Measurements from ENCODE around the gene RGS1. TPM values are rescaled to one million over a fixed set of nuclear protein-coding genes. Genes with fewer than 3 reads are reported as not detected.
"Not testable (repeated sequence)": the region's sequence is repeated elsewhere in the genome, so short reads cannot be mapped to it uniquely, and the experiment has no call there.

The RGS1 gene
- total RNA-seq, 2 donors from 2014 or later: not detected

- Histone ChIP-seq H3K9ac (ENCODE audit: extremely low read depth, low read length, poor library complexity, severe bottlenecking) (no peak overlapping the region), H3K27me3 (ENCODE audit: control insufficient read depth, insufficient read depth, low read length, poor library complexity, severe bottlenecking) (no peaks in the 10 kb centered on the region), H3K4me3 (ENCODE audit: low read length) (no peak overlapping the region), H3K36me3 (ENCODE audit: control insufficient read depth, insufficient read depth, low read length) (no peaks in the 10 kb centered on the region), H3K4me1 (ENCODE audit: control insufficient read depth, insufficient read depth, low read length) (no peaks in the 10 kb centered on the region), H3K27ac (ENCODE audit: low read depth, low read length) (no peak overlapping the region), H3K9me3 (ENCODE audit: control insufficient read depth, low read length) (no peaks in the 10 kb centered on the region)
- H3K9me3 Mint-ChIP-seq: peaks cover 8% of the 10 kb centered on the region
- no peaks in the 10 kb centered on the region for H3K36me3 Mint-ChIP-seq (ENCODE audit: low read depth)
- H3K4me1 Mint-ChIP-seq: peaks cover 9% of the 10 kb centered on the region
- TF ChIP-seq CTCF (conservative IDR thresholded peaks at IDR 0.05): no peak
- H3K27me3 Mint-ChIP-seq (ENCODE audit: insufficient read depth): no peaks in the 10 kb centered on the region
- no peak for DNase-seq
- H3K4me3 Mint-ChIP-seq: no peak overlapping the region
- no peak overlapping the region for H3K27ac Mint-ChIP-seq
- 83 to 85% methylated on average over 2 to 3 of the region's 3 CpGs for WGBS, 2 experiments (ENCODE audit: insufficient coverage in 1 of 2, insufficient read length in 1 of 2)
Measured at GRCh38 chr1:192529031-192529755, 46.4 kb upstream of the RGS1 start.

DNA sequence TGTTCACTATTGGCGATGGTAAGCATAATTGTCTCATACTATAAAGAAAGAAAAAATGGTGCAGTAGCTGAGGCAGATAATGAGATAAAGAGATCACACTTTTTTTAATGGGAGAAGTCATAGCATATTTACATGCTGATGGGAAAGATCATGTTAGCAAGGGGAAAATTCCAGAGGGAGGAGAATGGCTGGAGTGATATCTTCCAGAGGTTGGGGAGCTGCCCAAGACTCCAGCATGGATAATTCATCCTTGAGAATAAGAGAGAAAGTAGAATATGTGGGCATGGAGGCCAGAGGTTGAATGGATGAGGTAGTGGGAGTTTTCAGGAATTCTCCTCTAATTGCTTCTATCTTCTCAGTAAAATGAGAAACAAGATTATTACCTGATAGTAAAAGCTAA, 45.8 kb upstream of the RGS1 start:
- no peak overlapping the region for H3K27ac Mint-ChIP-seq
- Histone ChIP-seq H3K9me3 (ENCODE audit: control insufficient read depth, low read length) (no peaks in the 10 kb centered on the region), H3K4me1 (ENCODE audit: control insufficient read depth, insufficient read depth, low read length) (no peaks in the 10 kb centered on the region), H3K9ac (ENCODE audit: extremely low read depth, low read length, poor library complexity, severe bottlenecking) (no peak overlapping the region), H3K4me3 (ENCODE audit: low read length) (no peak overlapping the region), H3K27me3 (ENCODE audit: control insufficient read depth, insufficient read depth, low read length, poor library complexity, severe bottlenecking) (no peaks in the 10 kb centered on the region), H3K36me3 (ENCODE audit: control insufficient read depth, insufficient read depth, low read length) (no peaks in the 10 kb centered on the region), H3K27ac (ENCODE audit: low read depth, low read length) (no peak overlapping the region)
- H3K4me3 Mint-ChIP-seq: no peak overlapping the region
- H3K4me1 Mint-ChIP-seq: peaks cover 9% of the 10 kb centered on the region
- no peak for DNase-seq
- no peaks in the 10 kb centered on the region for H3K27me3 Mint-ChIP-seq (ENCODE audit: insufficient read depth)
- peaks cover 8% of the 10 kb centered on the region for H3K9me3 Mint-ChIP-seq
- no peak for TF ChIP-seq CTCF (conservative IDR thresholded peaks at IDR 0.05)
- no peaks in the 10 kb centered on the region for H3K36me3 Mint-ChIP-seq (ENCODE audit: low read depth)
- 97 to 100% methylated on average over 1 of the region's 1 CpG for WGBS, 2 experiments (ENCODE audit: insufficient coverage in 1 of 2, insufficient read length in 1 of 2)

DNA sequence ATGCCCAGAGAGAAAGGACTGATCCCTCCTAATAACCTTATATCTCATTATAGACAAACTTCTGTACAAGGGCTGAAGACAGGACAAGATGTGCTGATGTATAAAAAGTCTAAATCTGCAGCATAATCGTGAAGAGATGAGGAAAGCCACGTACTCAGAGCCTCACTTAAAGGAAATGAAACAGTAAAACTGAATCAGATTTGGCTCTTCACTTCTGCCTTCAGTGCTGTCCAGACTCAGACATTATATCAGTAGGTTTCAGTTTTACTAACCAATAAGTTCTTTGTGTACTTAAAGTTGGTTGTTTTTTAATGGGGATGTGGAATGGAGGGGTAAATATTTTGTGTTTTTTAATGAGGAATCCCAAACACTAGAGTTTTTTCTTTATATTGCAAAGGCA, 45.3 kb upstream of the RGS1 start:
- Mint-ChIP-seq H3K27ac (no peak overlapping the region), H3K36me3 (ENCODE audit: low read depth) (no peaks in the 10 kb centered on the region), H3K27me3 (ENCODE audit: insufficient read depth) (no peaks in the 10 kb centered on the region), H3K4me3 (no peak overlapping the region), H3K4me1 (peaks cover 9% of the 10 kb centered on the region), H3K9me3 (peaks cover 8% of the 10 kb centered on the region)
- Histone ChIP-seq H3K9me3 (ENCODE audit: control insufficient read depth, low read length) (no peaks in the 10 kb centered on the region), H3K27ac (ENCODE audit: low read depth, low read length) (no peak overlapping the region), H3K4me3 (ENCODE audit: low read length) (no peak overlapping the region), H3K9ac (ENCODE audit: extremely low read depth, low read length, poor library complexity, severe bottlenecking) (no peak overlapping the region), H3K36me3 (ENCODE audit: control insufficient read depth, insufficient read depth, low read length) (no peaks in the 10 kb centered on the region), H3K4me1 (ENCODE audit: control insufficient read depth, insufficient read depth, low read length) (no peaks in the 10 kb centered on the region), H3K27me3 (ENCODE audit: control insufficient read depth, insufficient read depth, low read length, poor library complexity, severe bottlenecking) (no peaks in the 10 kb centered on the region)
- 88 to 94% methylated on average over 2 of the region's 2 CpGs for WGBS, 2 experiments (ENCODE audit: insufficient coverage in 1 of 2, insufficient read length in 1 of 2)
- DNase-seq: no peak
- no peak for TF ChIP-seq CTCF (conservative IDR thresholded peaks at IDR 0.05)

DNA sequence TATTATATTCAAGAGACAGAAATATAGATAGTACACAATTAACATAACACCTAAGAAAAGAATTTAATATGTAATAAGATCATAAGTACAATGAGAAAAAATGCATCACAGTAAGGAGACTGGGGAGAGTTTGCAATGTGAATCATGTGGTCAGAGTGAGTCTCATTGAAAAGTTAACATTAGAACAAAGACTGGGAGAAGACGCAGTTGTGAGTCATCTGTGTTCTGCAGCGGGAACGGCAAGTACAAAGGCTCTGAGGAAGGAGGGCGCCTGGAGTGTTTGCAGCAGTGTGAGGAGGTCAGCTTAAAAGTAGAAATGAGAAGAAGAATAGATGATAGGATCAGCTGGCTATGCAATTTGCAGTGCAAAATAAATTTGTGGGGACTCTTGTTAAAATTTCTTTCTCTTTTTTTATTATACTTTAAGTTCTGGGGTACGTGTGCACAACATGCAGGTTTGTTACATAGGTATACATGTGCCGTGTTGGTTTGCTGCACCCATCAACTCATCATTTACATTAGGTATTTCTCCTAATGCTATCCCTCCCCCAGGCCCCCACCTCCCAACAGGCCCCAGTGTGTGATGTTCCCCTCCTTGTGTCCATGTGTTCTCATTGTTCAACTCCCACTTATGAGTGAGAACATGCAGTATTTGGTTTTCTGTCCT, 44.4 kb upstream of the RGS1 start:
- H3K4me3 ChIP-seq (ENCODE audit: low read length); H3K4me3 Mint-ChIP-seq; H3K27me3 ChIP-seq (ENCODE audit: control insufficient read depth, insufficient read depth, low read length, poor library complexity, severe bottlenecking); H3K36me3 Mint-ChIP-seq (ENCODE audit: low read depth); H3K9me3 Mint-ChIP-seq; DNase-seq; H3K9ac ChIP-seq (ENCODE audit: extremely low read depth, low read length, poor library complexity, severe bottlenecking); H3K27ac ChIP-seq (ENCODE audit: low read depth, low read length); H3K4me1 ChIP-seq (ENCODE audit: control insufficient read depth, insufficient read depth, low read length); H3K36me3 ChIP-seq (ENCODE audit: control insufficient read depth, insufficient read depth, low read length); H3K27me3 Mint-ChIP-seq (ENCODE audit: insufficient read depth); H3K4me1 Mint-ChIP-seq; H3K27ac Mint-ChIP-seq; H3K9me3 ChIP-seq (ENCODE audit: control insufficient read depth, low read length): not testable (repeated sequence)
- 77 to 82% methylated on average over 3 to 5 of the region's 6 CpGs for WGBS, 2 experiments (ENCODE audit: insufficient coverage in 1 of 2, insufficient read length in 1 of 2)

Data from endodermal cell (in vitro differentiated cells).